CMK (cell line): ENCODE results near the gene TMEM219.
"Not testable (repeated sequence)": the region's sequence is repeated elsewhere in the genome, so short reads cannot be mapped to it uniquely, and the experiment has no call there.

Source experiments
- DNase-seq: peaks from one replicate; pipeline ENCODE4 v3.0.0-alpha.2; 2010; ENCODE audit warnings: low read depth

Gene TMEM219

DNA sequence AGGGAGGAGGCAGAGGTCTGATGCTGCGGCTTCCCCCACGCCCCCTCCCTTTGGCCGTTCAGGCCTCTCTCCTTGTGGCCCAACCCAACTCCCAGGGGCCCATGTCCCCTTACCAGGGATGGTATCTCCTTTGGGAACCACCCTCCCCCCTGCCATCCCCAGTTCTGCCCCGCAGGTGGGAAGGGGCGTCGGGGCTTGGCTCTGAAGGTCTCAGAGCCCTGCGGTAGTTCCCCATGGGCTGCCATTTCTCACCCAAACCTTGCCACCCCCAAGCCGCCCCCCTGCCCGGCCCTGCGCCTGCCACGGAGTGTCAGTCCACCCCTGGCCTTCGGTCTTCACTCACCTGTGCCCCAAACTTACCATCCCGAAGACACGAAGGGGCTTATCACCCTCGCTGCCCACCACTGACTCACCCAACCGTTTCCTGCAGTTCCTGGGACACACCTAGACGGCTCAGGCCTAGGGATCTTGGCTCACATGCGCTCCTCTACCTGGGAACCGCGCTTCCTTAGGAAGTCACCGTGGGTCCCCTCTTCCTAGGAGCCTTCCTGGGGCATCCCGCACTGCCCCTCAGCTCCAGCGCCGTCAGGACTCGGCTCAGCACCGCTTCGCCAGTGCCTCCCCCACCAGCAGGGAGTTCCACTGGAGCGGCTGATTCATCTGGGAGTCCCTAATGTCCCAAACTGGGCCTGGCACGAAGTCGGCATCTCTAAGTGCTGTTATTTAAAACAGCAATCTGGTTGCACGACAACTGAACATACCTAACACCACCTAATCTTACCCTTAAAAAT is 50.0 kb downstream of the TMEM219 start:
- DNase-seq = no peak

DNA sequence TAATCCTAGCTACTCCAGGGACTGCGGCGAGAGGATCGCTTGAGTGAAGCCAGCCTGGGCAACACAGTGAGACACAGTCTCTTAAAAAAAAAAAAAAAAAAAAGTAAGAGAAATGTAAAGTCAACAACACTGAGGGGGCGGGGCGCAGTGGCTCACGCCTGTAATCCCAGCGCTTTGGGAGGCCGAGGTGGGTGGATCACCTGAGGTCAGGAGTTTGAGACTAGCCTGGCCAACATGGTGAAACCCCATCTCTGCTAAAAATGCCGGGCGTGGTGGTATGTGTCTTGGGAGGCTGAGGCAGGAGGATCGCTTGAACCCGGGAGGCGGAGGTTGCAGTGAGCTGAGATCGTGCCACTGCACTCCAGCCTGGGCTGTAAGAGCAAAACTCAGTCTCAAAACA is 50.7 kb downstream of the TMEM219 start:
- DNase-seq = not testable (repeated sequence)

DNA sequence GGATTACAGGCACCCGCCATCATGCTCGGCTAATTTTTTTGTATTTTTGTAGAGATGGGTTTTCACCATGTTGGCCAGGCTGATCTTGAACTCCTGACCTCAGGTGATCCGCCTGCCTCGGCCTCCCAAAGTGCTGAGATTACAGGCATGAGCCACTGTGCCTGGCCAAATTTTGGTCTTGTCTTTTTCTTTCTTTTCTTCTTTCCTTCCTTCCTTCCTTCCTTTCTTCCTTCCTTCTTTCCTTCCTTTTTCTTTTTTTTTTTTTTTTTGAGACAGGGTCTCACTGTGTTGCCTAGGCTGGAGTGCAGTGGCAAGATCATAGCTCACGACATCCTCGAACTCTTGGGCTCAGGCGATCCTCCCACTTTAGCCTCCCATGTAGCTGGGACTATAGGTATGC is 53.6 kb downstream of the TMEM219 start:
- DNase-seq = not testable (repeated sequence)

DNA sequence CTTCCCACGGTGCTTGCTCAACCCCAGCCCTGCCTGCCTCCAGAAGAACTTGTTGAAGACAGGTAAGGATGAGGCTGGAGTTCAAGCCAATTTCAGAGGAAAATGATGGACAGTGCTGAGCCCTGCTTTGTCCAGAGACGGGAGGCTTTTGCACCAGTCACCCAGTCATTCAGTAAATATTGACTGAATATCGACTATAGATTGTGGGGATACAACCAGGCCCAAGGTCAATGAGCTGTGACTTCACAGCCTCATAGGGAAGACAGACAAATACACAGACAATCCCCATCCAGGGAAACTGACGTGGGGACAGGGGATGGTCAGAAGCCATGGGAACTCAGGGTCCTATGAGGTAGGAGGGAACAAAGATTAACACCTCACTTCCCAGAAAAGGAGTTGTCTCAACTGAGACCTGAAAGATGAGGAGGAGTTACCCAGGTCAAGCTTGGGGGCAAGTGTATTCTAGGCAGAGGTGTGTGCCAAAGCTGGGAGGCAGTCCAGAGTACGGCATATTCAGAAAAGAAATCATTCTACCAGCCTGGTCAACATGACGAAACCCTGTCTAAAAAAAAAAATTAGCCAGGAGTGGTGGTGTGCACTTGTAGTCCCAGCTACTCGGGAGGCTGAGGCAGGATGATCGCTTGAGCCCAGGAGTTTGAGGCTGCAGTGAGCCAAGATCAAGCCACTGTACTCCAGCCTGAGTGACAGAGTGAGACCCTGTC is 54.8 kb downstream of the TMEM219 start:
- DNase-seq = no peak

DNA sequence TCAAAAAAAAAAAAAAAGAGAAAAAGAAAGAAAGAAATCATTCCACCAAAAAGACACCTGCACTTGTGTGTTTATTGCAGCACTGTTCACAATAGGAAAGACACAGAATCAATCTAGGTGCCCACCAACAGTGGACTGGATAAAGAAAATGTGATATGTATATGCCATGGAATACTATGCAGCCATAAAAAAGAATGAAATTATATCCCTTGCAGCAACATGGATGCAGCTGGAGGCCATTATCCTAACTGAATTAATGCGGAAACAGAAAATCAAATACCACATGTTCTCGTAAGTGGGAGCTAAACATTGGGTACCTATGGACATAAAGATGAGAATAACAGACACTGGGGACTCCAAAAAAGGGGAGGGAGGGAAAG is 55.4 kb downstream of the TMEM219 start:
- DNase-seq = no peak

DNA sequence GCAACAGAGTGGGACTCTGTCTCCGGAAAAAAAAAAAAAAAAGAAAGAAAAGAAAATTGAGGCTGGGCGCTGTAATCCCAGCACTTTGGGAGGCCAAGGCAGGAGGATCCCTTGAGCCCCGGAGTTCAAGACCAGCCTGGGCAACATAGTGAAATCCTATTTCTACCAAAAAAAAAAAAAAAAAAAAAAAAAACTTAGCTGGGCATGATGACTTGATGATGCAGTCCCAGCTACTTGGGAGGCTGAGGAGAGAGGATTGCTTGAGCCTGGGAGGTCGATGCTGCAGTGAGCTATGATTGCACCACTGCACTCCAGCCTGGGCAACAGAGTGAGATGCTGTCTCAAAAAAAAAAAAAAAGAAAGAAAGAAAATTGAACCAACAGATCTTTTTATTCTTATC is 56.1 kb downstream of the TMEM219 start:
- not testable (repeated sequence) for DNase-seq

DNA sequence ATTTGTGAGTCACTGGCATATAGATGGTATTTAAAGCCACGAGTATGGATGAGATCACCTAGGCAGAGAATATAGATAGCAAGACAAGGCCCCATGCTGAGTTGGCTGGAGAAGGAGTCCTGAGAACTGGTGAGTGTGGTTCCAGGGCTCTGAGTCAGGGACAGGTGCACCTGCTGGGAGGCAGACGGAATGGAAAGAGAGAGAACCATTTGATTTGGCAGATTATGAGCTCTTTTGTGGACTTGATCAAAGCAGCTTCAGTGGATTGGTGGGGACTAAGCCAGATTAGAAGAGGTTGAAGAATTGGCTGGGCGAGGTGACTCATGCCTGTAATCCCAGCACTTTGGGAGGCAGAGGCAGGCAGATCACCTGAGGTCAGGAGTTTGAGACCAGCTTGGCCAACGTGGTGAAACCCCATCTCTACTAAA is 56.9 kb downstream of the TMEM219 start:
- DNase-seq = no peak
